Panc1 (cell line): ENCODE data around the gene SRSF2.

ENCODE experiments used
- CTCF ChIP-seq: fragments of 450-650 bp; IDR thresholded peaks from 2 replicates; pipeline ENCODE4 v1.5.1; 2017; ENCODE audit warnings: mild to moderate bottlenecking
- POLR2AphosphoS5 ChIP-seq: IDR thresholded peaks from 2 replicates; pipeline ENCODE4 v1.6.1; 2012; ENCODE audit warnings: mild to moderate bottlenecking, low read depth, low read length, moderate library complexity
- REST ChIP-seq, 2 experiments: IDR thresholded peaks; 2 replicates each; pipeline ENCODE4 v1.6.1; 2011 to 2012; ENCODE audit warnings: low read depth in 2 of 2, control low read depth in 1 of 2, low read length in 1 of 2, mild to moderate bottlenecking in 1 of 2, moderate library complexity in 1 of 2; ENCODE audit not compliant: insufficient read depth in 1 of 2

GRCh38 chr17:76735006-76735405, 2.1 kb downstream of the SRSF2 start:
- TF ChIP-seq CTCF (no peak), POLR2AphosphoS5 (no peak), REST (IDR thresholded peaks at IDR 0.05; ENCODE audit: insufficient read depth in 1 of 2, low read depth in 2 of 2, low read length in 1 of 2) (no peak)
